Gastroesophageal sphincter (tissue), 4 donors: ENCODE results near the gene SIX2. TPM values are rescaled to one million over a fixed set of nuclear protein-coding genes. Genes with fewer than 3 reads are reported as not detected.

Source experiments
- ATAC-seq: fragments of 150-250 bp; one replicate; pipeline ENCODE4 v1.9.1; 2016; ENCODE audit warnings: mild to moderate bottlenecking, moderate library complexity
- H3K27ac ChIP-seq, 4 donors: fragments of 200-600 bp; sonication (generic) in 3 of 4; 1 replicate in 3 of 4; 2 replicates in 1 of 4; pipeline ENCODE4 v1.5.1; 2016 to 2019
- H3K27me3 ChIP-seq: fragments of 200-600 bp; sonication (generic); one replicate; pipeline ENCODE4 v1.5.1; 2019
- H3K36me3 ChIP-seq, 2 donors: fragments of 200-600 bp; sonication (generic); one replicate each; pipeline ENCODE4 v1.5.1; 2019; ENCODE audit warnings: control low read depth in 1 of 2
- H3K4me1 ChIP-seq, 3 donors: fragments of 200-600 bp; sonication (generic); 1 replicate in 2 of 3; 2 replicates in 1 of 3; pipeline ENCODE4 v1.5.1; 2016 to 2019; ENCODE audit warnings: control low read depth in 2 of 3
- H3K4me3 ChIP-seq, 2 donors: fragments of 200-600 bp; sonication (generic); one replicate each; pipeline ENCODE4 v1.5.1; 2019; ENCODE audit warnings: mild to moderate bottlenecking in 1 of 2, moderate library complexity in 1 of 2
- H3K9me3 ChIP-seq, 3 donors: fragments of 200-600 bp; sonication (generic); one replicate each; pipeline ENCODE4 v1.5.1; 2017 to 2019; ENCODE audit warnings: control low read depth in 2 of 3
- EP300 ChIP-seq: sonication (generic); formaldehyde crosslinking; IDR thresholded peaks from one replicate; pipeline ENCODE4 v1.6.1; 2017; ENCODE audit warnings: antibody characterized with exemption, mild to moderate bottlenecking
- POLR2A ChIP-seq, 2 donors: fragments of 450-650 bp; IDR thresholded peaks; one replicate each; pipeline ENCODE4 v1.6.1; 2017; ENCODE audit warnings: antibody characterized with exemption in 2 of 2, mild to moderate bottlenecking in 2 of 2, moderate library complexity in 1 of 2
- POLR2AphosphoS5 ChIP-seq: sonication (generic); formaldehyde crosslinking; IDR thresholded peaks from one replicate; pipeline ENCODE4 v1.6.1; 2017; ENCODE audit warnings: antibody characterized with exemption
- WGBS, 2 donors: methylation state at CpG; one replicate each; pipeline ENCODE4 v1.1.5; 2018; ENCODE audit warnings: low coverage in 1 of 2; 5-methylcytosine and 5-hydroxymethylcytosine counted together
- total RNA-seq, 4 donors: library from RNA; depleted of rRNA; stranded (reverse); fragments of >200 nt; gene quantifications; one replicate each; pipeline ENCODE4 v1.1.0, GENCODE V29; 2016
- TF ChIP-seq, protein P1 (sequence below), 4 experiments: fragments of 200-600 bp in 2 of 4; fragments of 450-650 bp in 2 of 4; sonication (generic) in 1 of 4; IDR thresholded peaks; one replicate each; pipeline ENCODE4 v1.5.1; 2017 to 2019; ENCODE audit warnings: antibody characterized with exemption in 4 of 4, mild to moderate bottlenecking in 2 of 4, moderate library complexity in 2 of 4

Gene SIX2
- total RNA-seq, 4 donors from 2014 or later: 1.2 to 1.7 (median 1.5) TPM; not detected in 1

DNA sequence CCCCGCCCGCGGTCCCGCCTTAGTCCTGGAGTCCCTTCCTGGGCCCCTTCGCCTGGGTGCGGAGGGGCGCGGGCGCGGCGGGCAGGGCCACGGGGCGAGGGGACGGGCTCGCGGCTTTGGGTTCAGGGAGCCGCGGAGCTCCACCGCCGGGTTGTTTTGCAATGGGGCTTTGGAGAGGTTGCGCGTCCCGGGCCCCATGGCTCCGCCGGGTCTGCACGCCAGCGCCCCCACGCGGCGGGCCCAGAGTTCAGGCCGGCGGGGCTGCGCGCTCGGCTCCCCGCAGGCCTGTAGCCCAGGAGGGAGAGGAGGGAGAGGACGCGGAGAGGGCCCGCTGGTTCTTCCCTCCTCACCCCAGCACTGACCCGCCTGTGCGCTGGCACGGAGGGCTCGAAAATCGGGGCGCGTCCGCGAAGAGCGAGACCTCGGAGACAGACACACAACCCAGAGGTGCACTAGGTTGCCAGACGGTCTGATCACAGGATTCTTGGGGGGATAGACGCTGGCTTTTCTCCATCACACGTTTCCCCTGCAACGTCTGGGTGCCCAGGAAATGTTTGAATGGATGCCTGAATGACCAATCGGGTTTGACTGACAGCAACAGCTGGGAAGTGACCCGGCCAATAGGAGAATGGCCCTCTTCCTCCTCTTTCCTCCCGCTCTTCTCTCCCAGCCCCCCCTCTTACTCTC lies 4.9 kb upstream of the SIX2 start:
- 15 to 30% methylated on average over 2 to 8 of the region's 57 CpGs for WGBS, 2 donors
- TF ChIP-seq EP300 (no peak), POLR2AphosphoS5 (no peak)
- TF ChIP-seq, protein P1, sequence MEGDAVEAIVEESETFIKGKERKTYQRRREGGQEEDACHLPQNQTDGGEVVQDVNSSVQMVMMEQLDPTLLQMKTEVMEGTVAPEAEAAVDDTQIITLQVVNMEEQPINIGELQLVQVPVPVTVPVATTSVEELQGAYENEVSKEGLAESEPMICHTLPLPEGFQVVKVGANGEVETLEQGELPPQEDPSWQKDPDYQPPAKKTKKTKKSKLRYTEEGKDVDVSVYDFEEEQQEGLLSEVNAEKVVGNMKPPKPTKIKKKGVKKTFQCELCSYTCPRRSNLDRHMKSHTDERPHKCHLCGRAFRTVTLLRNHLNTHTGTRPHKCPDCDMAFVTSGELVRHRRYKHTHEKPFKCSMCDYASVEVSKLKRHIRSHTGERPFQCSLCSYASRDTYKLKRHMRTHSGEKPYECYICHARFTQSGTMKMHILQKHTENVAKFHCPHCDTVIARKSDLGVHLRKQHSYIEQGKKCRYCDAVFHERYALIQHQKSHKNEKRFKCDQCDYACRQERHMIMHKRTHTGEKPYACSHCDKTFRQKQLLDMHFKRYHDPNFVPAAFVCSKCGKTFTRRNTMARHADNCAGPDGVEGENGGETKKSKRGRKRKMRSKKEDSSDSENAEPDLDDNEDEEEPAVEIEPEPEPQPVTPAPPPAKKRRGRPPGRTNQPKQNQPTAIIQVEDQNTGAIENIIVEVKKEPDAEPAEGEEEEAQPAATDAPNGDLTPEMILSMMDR (IDR thresholded peaks at IDR 0.05): peak in 3 of 4 experiments; percentile 29 to 69 (median 61)
- no peaks in the 10 kb centered on the region for H3K36me3 ChIP-seq
- H3K4me3 ChIP-seq: peak overlapping the region in 1 of 2 donors; percentile 51
- H3K9me3 ChIP-seq: no peaks in the 10 kb centered on the region
- H3K4me1 ChIP-seq: peaks cover 0 to 44% (median 21%) of the 10 kb centered on the region in 3 donors
- peak overlapping the region in 2 of 4 donors; percentile 60 to 61 for H3K27ac ChIP-seq
- H3K27me3 ChIP-seq: peaks cover 96% of the 10 kb centered on the region
- ATAC-seq: peak; percentile 50

DNA sequence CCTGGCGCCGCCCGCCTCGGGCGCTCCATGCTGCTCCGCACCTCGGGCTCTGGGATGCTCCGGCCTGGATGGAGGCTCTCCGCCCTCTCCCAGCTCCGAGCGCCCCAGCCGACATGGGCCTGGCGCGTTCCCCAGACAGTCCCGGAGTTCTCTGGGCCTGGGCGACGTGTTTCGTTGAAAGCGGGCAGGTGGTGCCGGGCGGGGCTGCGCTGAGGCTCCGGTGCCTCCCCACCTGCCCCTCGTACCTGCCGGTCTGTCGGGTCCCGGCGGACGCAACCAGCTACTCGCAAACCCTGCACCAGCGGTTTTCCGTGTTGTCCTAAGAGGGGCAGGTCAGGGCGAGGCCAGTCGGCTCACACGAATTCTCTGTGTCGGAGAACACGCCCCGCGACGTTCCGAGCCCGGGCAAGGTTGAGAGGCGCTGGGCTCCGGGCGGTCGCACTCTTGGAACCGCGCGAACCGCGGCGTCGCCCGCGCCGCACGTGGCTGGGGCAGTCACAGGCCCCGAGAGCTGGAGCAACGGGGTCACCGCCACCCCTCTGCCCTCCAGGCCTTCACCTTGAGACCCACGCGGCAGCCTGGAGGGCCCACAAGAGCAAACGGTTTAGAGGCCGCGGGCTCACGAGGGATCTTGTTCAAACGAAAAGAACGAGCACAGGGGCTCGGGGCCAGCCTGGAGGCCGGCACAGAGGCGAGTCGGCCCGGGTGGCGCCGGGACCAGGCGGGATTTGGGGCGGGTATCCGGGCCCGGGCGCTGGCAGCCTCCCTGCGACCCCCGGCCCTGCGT lies 4.2 kb upstream of the SIX2 start:
- Histone ChIP-seq H3K27me3 (peaks cover 99% of the 10 kb centered on the region), H3K4me3 (peak overlapping the region in 1 of 2 donors; percentile 51), H3K36me3 (no peaks in the 10 kb centered on the region), H3K27ac (peak overlapping the region in 2 of 4 donors; percentile 60 to 61), H3K9me3 (no peaks in the 10 kb centered on the region), H3K4me1 (peaks cover 0 to 52% (median 21%) of the 10 kb centered on the region in 3 donors)
- WGBS, 2 donors: no CpG with 5 or more reads among the region's 83 CpGs
- ATAC-seq: no peak
- TF ChIP-seq POLR2AphosphoS5 (no peak), POLR2A (IDR thresholded peaks at IDR 0.05) (no peak), EP300 (no peak)
- TF ChIP-seq, protein P1 (IDR thresholded peaks at IDR 0.05): no peak

DNA sequence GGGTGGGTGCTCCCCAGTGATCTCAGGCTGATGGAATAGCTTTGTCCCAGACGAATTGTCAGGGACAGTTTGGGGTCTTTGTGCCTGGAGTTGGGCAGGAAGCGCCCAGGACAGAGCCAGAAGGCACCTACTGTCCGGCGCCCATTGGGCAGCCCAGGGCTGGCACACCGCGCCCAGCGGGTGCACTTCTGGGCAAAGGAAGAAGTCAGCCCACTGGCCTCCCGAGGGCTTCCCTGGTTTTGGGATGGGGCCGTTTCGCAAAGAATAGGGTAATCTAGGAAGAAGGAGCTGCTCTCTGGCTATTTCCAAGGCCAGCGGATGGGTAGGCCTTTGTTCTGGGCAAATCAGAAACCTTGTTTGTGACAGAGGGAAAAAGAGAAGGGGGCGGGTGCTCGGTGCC lies 3.5 kb upstream of the SIX2 start:
- H3K27ac ChIP-seq: no peak overlapping the region
- ATAC-seq: no peak
- 16% methylated on average over 11 of the region's 13 CpGs; no CpG with 5 or more reads in 1 of the 2 donors for WGBS, 2 donors
- peaks cover 0 to 58% (median 21%) of the 10 kb centered on the region in 3 donors for H3K4me1 ChIP-seq
- H3K27me3 ChIP-seq: peaks cover 100% of the 10 kb centered on the region
- H3K4me3 ChIP-seq: peak overlapping the region in 1 of 2 donors; percentile 51
- H3K9me3 ChIP-seq: no peaks in the 10 kb centered on the region
- TF ChIP-seq, protein P1 (IDR thresholded peaks at IDR 0.05): no peak
- no peak for TF ChIP-seq POLR2AphosphoS5
- TF ChIP-seq EP300: no peak
- TF ChIP-seq POLR2A (IDR thresholded peaks at IDR 0.05): no peak
- H3K36me3 ChIP-seq: no peaks in the 10 kb centered on the region

DNA sequence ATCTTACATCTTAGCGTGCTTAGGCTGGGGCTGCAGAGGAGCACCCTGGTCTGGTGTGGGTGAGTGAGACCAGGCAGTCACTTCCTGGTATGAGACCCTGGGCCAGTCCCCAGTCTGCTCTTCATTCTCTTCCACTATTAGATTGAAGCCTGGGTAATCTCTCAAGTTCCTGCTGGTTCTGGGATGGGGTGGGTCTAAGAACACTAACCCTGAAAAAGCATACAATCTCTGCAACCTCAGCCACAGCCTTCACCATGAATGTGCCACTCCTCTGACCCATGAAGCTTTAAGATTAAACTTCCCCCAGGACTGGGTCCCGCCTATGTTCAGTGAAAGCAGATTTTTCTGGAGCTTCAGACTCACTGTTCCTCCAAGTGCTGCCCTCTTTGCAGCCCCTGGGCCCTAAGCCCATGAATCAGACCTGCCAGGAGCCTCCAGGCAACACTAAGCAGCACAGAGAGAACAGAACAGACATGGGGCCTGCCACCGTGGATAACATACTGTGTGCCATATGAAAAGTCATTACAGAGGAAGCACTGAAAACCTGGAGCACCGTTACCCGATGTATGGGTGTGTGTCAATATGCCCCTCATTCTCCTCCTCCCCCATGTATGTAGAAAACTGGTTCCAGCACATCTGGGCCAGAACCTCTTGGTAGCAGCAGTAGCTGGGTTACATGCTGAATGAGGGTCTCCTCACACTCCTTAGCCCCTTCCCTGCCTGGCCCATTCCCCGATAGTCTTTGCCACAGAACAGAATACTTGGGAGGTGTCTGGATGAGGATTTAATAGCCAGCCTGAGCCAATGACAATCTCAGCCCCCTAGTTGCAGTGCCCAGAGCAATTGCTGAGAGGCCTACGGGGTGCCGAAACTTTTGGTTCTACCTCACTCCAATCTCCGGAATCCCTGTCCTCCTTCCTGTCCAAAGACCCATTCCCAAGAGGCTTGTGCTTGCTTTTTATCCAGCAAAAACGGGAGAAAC lies 2.7 kb upstream of the SIX2 start:
- TF ChIP-seq POLR2A (IDR thresholded peaks at IDR 0.05): no peak
- TF ChIP-seq EP300: no peak
- TF ChIP-seq, protein P1 (IDR thresholded peaks at IDR 0.05): no peak
- TF ChIP-seq POLR2AphosphoS5: no peak
- WGBS, 2 donors: 50 to 56% methylated on average over 5 to 8 of the region's 10 CpGs
- Histone ChIP-seq H3K36me3 (no peaks in the 10 kb centered on the region), H3K9me3 (no peaks in the 10 kb centered on the region), H3K27me3 (peaks cover 100% of the 10 kb centered on the region), H3K4me3 (no peak overlapping the region), H3K4me1 (peaks cover 0 to 58% (median 21%) of the 10 kb centered on the region in 3 donors), H3K27ac (no peak overlapping the region)
- no peak for ATAC-seq
